Ishikawa (cell line): ENCODE measurements around the gene PCGF5.

Source experiments
- EGR1 ChIP-seq: IDR thresholded peaks from 2 replicates; pipeline ENCODE4 v1.6.1; 2012
- FOXM1 ChIP-seq: IDR thresholded peaks from 2 replicates; pipeline ENCODE4 v1.6.1; 2012; ENCODE audit warnings: low read depth, borderline replicate concordance
- NFIC ChIP-seq: IDR thresholded peaks from 2 replicates; pipeline ENCODE4 v1.6.1; 2012
- RAD21 ChIP-seq: IDR thresholded peaks from 2 replicates; pipeline ENCODE4 v1.6.1; 2012; ENCODE audit warnings: low read depth
- REST ChIP-seq: IDR thresholded peaks from 2 replicates; pipeline ENCODE4 v1.6.1; 2012; ENCODE audit warnings: low read depth, mild to moderate bottlenecking
- TEAD4 ChIP-seq: IDR thresholded peaks from 2 replicates; pipeline ENCODE4 v1.6.1; 2012
- ZBTB7A ChIP-seq: IDR thresholded peaks from 2 replicates; pipeline ENCODE4 v1.6.1; 2012; ENCODE audit warnings: low read depth

Gene PCGF5

GRCh38 chr10:91328320-91328984 is 108.0 kb downstream of the PCGF5 start:
- no peak for TF ChIP-seq EGR1
- no peak for TF ChIP-seq NFIC
- no peak for TF ChIP-seq TEAD4
- no peak for TF ChIP-seq ZBTB7A
- TF ChIP-seq FOXM1, result no peak
- no peak for TF ChIP-seq RAD21
- TF ChIP-seq REST, result no peak
